NCI-H446 (cell line): ENCODE data around the gene IFNL1.
"Not testable (repeated sequence)": the region's sequence is repeated elsewhere in the genome, so short reads cannot be mapped to it uniquely, and the experiment has no call there.

ENCODE experiments used
- DNase-seq, 2 experiments: peaks; one replicate each; lab custom pipeline; 2025; lab: John Stamatoyannopoulos, UW

IFNL1 gene

DNA sequence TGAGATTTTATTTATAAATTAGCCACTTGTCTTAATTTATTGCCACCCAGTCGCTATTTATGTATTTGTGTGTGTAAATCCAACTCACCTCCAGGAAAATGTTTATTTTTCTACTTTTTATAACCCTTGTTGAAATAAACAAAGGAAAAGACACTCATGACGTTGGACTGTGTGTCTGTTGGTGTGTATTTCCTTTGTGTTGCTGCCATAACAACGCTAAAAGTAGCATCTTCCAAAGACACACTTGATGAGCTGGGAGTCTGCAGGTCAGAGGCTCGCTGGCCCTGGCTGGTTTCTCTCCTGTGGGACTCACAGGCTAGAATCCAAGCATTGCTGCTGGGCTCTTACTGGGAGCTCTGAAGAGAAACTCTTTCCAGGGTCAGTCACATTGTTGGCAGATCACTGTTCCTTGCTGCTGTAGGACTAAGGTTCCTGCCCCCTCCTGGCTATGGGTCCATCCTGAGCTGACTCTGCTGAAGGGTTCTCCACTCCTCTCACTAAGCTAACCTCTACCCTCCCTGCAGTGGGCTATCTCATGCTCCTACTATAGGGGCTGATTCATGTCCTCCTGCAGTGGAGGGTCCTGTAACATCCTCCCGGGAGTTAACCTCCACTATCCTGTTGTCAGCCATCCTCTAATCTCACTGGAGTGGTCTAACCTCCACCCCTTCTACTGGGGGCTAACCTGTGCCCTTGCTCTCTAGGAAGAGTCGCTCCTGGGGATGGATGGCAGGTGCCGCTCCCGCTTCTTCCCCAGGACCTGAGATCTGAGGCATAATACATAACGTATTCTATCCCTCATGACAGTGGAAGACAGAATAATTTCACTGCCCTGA, 26.0 kb upstream of the IFNL1 start:
- no peak for DNase-seq

DNA sequence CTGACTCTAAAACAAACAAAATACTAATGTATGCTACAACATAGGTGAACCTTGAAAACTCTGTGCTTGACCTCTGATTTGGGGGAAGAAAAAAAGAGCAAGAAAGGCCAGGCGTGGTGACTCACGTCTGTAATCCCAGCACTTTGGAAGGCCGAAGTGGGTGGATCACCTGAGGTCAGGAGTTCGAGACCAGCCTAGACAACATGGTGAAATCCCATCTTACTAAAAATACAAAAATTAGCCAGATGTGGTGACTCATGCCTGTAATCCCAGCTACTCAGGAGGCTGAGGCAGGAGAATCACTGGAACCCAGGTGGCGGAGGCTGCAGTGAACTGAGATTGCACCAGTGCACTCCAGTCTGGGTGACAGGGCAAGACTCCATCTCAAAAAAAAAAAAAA, 22.3 kb upstream of the IFNL1 start:
- not testable (repeated sequence) for DNase-seq

DNA sequence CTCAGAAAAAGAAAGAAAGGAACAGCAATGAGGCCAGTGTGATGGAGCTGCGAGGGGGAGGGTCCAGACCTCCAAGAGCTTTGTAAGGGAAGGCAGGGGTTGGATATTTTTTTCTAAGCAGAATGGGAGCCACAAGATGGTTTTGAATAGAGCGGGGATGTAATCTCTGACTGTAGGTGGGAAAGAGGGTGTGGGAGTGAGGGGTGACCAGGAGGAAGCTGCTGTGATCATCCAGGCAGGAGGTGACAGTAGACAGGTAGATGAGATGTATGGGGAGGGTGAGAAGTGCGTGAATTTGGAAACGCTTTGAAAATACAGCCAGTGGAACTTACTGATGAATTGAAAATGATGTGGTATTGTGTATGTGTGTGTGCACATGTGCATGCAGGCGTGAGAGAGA, 20.6 kb upstream of the IFNL1 start:
- no peak for DNase-seq

DNA sequence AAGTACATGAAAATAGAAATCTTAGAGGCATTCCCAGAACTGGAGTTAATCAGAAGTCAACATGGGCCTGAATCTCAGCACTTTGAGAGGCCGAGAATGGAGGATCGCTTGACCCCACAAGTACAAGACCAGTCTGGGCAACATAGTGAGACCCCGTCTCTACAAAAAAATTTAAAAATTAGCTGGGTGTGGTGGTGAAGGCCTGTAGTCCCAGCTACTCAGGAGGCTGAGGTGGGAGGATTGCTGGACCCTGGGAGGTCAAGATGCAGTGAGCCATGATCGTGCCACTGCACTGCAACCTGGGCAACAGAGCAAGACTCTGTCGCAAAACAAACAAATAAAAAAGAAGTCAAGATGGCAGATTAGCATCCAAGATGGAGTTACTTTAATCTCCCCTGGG, 19.5 kb upstream of the IFNL1 start:
- no peak for DNase-seq

GRCh38 chr19:39277598-39277997, 18.6 kb upstream of the IFNL1 start:
- DNase-seq = no peak

DNA sequence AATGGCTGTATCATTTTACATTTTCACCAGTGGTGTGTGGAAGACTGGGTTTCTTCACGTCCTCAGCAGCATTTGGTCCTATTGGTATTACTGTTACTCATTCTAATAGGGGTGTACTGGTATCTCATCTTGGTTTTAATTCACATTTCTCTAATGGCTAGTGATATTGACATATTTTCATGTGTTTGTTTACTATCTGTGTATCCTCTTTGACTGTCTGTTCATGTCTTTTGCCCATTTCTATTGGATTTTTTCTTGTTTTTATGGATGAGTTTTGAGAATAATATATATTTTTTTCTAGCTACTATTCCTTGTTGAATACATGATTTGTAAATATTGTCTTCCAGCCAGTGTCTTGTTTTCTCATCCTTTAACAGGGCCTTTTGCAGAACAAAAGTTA, 14.2 kb upstream of the IFNL1 start:
- DNase-seq = no peak

- DNase-seq = no peak
Observed at GRCh38 chr19:39284032-39284431, 12.2 kb upstream of the IFNL1 start.

DNA sequence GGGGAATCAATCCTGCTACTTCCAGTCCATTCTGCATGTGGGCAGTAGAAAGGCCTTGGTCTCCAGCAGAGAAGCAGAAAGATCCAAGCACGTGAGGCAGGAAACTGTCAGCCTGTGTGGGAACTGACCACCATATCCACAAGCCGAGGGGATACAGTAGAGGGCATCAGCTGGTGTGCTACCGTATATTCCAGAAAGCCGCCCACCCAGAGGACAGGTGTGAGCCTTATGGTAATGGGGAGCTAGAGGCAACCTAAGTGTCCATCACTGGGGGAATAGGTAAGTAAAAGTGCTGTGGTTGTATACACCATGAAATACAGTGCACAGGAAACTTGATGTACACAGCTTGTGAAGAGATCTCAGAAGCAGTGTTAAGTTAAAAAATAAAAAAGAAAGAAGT, 2.8 kb upstream of the IFNL1 start:
- DNase-seq = no peak

DNA sequence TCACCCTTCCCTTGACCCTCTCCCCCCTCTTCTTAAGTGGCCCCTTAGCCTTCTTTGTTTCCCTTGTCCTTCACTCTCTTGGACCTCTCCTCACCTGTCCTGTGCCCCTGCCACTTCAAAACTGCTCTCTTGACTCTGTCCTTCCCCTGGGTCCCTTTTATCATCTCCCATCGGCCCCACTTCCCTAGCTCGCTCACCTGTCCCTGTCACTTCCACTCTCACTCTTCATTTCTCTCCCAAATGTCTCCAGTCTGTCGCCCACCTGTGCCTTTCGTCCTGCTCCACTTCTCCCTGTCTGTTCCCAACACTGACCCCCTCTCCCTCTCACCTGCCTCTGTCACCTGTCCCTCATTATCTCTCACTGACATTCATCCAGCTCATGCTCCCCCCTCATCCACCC, 699 bp downstream of the IFNL1 start:
- no peak for DNase-seq

- DNase-seq = no peak
Observed at GRCh38 chr19:39297931-39298634, 1.9 kb downstream of the IFNL1 start.

- DNase-seq = no peak
Observed at GRCh38 chr19:39299404-39299803, 3.2 kb downstream of the IFNL1 start.

DNA sequence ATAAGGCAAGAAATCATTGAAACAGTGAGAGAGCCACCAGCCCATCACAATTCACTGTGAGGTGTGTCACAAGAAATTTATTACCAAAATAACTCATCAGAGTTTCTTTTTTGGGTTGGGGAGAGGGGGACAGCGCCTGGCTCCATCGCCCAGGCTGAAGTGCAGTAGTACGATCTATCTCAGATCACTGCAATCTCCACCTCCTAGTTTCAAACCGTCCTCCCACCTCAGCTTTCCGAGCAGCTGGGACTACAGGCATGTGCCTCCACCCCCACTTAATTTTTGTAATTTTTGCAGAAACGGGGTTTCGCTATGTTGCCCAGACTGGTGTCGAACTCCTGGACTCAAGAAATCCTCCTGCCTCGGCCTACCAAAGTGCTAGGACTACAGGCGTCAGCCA, 3.6 kb downstream of the IFNL1 start:
- no peak for DNase-seq

- no peak for DNase-seq
Observed at GRCh38 chr19:39301021-39301420, 4.8 kb downstream of the IFNL1 start.

DNA sequence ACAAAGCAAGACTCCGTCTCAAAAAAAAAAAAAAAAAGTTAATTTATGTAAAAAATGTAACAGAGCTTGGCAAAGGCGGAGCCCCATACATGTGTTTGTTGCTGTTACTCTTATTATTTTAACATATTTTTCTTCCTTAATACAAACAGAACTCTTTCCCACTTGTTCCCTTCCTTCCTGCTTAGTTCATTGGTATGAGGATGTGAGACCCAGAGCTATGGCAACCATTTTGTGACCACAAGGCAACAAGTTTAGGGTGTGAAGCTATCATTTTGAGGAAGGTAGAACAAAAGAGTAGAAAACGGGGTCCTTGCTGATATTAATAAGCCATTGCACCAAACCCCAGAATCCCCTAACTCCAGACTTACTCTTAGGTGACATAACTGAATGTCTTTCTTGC, 5.4 kb downstream of the IFNL1 start:
- DNase-seq = no peak

DNA sequence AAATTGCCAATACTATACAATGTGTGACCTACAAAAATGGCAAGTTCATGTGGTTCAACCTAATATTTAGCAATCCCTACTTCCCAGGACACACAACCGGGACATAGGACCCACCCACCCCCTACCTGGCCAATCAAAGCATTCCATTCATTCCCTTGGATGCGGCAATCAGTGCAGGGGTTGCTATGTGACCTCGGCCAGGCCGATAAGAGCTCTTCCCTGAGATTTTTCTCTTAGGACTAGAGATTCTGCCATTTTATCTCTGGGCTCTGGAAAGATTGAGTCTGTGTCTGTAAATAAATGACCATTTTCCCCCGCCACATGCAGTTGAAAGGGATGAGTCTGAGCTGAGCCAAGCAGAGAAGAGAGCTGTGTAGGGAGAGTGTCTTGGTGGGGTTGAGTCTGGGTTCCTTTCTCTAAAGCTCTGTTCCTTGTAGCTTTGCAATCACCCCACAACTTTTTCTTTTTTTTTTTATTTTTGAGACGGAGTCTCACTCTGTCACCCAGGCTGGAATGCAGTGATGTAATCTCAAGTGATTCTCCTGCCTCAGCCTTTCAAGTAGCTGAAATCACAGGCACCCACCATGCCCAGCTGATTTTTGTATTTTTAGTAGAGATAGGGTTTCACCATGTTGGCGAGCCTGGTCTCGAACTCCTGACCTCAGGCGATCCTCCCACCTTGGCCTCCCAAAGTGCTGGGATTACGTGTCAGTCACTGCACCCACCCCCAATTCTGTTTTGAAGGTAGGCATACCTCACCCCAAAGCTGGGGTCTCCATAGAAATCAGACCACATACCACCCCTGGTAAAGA, 7.4 kb downstream of the IFNL1 start:
- no peak for DNase-seq

DNA sequence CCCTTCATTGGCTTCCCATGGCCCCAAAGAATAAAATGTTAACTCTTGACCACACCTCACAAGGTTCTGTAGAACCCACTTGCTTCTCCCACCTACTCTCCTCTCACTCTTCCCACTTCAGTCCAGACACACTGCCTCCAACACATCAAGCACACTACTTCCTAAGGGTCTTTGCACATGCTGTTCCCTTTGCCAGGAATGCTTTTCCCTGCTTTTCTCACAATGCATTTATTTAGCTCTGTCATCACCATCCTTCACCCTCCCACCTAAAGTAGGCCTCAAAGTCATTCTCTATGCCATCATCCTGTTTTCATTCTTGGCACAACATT, 7.9 kb downstream of the IFNL1 start:
- DNase-seq = no peak

DNA sequence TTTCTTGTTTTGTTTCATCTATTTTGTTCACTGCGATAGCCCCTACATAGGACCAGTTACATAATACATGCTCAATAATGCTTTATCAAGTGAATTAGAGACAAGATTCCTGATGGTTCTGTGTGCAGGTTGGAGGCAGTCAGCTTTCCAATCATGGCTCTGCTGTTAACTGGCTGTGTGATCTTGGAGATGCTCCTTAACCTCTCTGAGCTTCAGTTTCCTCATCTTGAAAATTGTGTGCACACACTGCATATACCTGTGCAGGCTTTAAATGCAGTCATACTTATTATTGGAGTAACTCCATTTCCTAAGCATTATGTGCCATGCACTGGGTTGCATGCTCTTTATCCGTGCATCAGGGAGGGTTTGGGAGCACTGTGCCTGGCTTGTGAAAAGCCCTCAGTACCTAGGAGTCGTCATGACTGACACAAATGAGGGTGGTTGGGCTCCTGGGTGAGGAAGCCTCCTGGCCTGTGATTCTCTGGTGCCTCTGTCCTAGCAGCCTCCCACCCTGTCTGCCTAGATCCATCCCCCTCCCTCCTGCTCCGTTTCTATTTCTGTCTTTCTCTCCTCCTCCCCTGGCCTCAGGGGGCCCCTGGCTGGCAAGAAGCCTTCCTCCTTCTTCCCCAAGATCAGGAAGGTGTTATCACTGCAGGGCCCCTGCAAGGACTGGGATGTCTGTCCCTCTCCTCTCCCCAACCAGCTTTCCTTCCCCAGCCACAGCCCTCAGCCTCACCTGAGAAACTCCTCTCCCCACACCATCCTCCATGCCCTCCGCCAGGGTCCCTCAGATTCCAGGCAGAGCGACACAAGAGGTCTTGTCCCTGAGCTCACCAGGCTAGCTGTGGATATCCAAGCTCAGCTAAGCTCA, 8.7 kb downstream of the IFNL1 start:
- DNase-seq = no peak

GRCh38 chr19:39306075-39306474, 9.9 kb downstream of the IFNL1 start:
- no peak for DNase-seq

GRCh38 chr19:39307046-39307821, 11.0 kb downstream of the IFNL1 start:
- no peak for DNase-seq

GRCh38 chr19:39307822-39308530, 11.8 kb downstream of the IFNL1 start:
- DNase-seq = no peak
